SH-SY5Y (cell line): ENCODE results near the gene MYOT.

Source experiments
- GATA2 ChIP-seq: IDR thresholded peaks from 2 replicates; pipeline ENCODE4 v1.6.1; 2011; ENCODE audit warnings: mild to moderate bottlenecking, low read depth, low read length
- GATA3 ChIP-seq: IDR thresholded peaks from 2 replicates; pipeline ENCODE4 v1.6.1; 2011; ENCODE audit warnings: low read depth, mild to moderate bottlenecking, low read length, moderate library complexity

GRCh38 chr5:137822984-137823383 lies 44.7 kb upstream of the MYOT start:
- TF ChIP-seq GATA2 (no peak), GATA3 (no peak)
